ENCODE data around the gene GM2A. TPM values are rescaled to one million over a fixed set of nuclear protein-coding genes. Genes with fewer than 3 reads are reported as not detected.

Gene GM2A
- total RNA-seq, 4 donors from 2014 or later: 62.4 to 132 (median 89.7) TPM

DNA sequence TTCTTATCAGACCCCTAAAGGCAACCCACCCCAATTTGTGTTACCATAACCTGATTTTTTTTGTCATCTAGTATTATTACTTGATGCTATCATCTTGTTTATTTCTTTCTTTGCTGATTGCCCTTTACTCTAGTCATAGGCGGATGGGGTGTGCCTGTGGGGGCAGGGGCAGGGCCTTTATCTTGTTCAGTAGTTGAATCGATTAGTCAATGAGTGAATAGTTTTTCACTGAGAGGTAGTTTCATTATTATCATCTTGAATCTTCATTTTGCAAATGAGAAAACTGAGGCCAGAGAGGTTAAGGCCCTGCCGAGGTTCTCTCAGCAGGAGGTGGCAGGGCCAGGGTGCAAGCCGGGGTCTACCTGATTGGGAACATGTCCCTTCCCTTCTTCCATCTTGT, 9.4 kb upstream of the GM2A start:
- no peak for DNase-seq
- intact Hi-C loops (cut with DNase I): no loop called here

GRCh38 chr5:151244206-151244605, 8.8 kb upstream of the GM2A start:
- intact Hi-C loops (cut with DNase I): no loop called here
- Histone ChIP-seq H3K27me3 (no peaks in the 10 kb centered on the region), H3K4me1 (no peaks in the 10 kb centered on the region), H3K27ac (no peak overlapping the region), H3K9me3 (no peaks in the 10 kb centered on the region), H3K4me3 (no peak overlapping the region), H3K36me3 (no peaks in the 10 kb centered on the region)
- no peak for DNase-seq
- no peak for TF ChIP-seq POLR2A (IDR thresholded peaks at IDR 0.05)
- TF ChIP-seq CTCF (IDR thresholded peaks at IDR 0.05): no peak
- WGBS, 2 donors: 86 to 93% methylated on average over 3 of the region's 3 CpGs

More for the DNA sequence above, 9.4 kb upstream of the GM2A start:
- Histone ChIP-seq H3K36me3 (no peaks in the 10 kb centered on the region), H3K27ac (no peak overlapping the region), H3K4me1 (no peaks in the 10 kb centered on the region), H3K27me3 (no peaks in the 10 kb centered on the region), H3K9me3 (no peaks in the 10 kb centered on the region), H3K4me3 (no peak overlapping the region)
- 86 to 99% methylated on average over 4 of the region's 4 CpGs for WGBS, 2 donors
- TF ChIP-seq CTCF (IDR thresholded peaks at IDR 0.05): no peak
- TF ChIP-seq POLR2A (IDR thresholded peaks at IDR 0.05): no peak

GRCh38 chr5:151245680-151246219, 7.2 kb upstream of the GM2A start:
- Histone ChIP-seq H3K4me3 (no peak overlapping the region), H3K9me3 (no peaks in the 10 kb centered on the region), H3K27me3 (no peaks in the 10 kb centered on the region), H3K27ac (no peak overlapping the region), H3K36me3 (no peaks in the 10 kb centered on the region), H3K4me1 (no peaks in the 10 kb centered on the region)
- intact Hi-C loops (cut with DNase I): no loop called here
- no peak for DNase-seq
- TF ChIP-seq CTCF (IDR thresholded peaks at IDR 0.05) (no peak), POLR2A (IDR thresholded peaks at IDR 0.05) (no peak)
- 73 to 81% methylated on average over 4 of the region's 4 CpGs for WGBS, 2 donors

DNA sequence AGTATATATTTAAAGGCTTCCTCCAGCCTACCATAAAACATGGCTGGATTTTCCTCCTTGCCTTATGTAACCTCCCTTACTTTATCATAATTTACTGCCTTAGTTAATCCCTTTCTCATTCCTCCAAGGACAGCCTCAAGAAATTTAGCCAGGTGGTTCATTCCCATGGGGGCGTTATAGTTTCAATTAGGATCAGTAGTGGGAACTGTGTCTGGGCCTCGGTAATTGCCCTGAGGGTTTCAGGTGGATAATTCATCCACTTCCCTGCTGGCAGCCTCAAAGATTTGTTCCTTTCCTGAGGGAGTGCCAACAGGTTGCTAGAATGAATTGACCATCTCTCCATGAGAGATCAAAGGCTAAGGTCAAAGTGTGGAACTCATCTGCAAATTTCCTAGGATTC, 4.3 kb upstream of the GM2A start:
- Histone ChIP-seq H3K4me1 (peaks cover 3 to 17% (median 5%) of the 10 kb centered on the region in 3 donors), H3K9me3 (no peaks in the 10 kb centered on the region), H3K27ac (no peak overlapping the region), H3K27me3 (no peaks in the 10 kb centered on the region), H3K4me3 (no peak overlapping the region), H3K36me3 (no peaks in the 10 kb centered on the region)
- DNase-seq: no peak
- 48 to 69% methylated on average over 2 of the region's 2 CpGs for WGBS, 2 donors
- intact Hi-C loops (cut with DNase I): no loop called here
- TF ChIP-seq CTCF (IDR thresholded peaks at IDR 0.05) (no peak), POLR2A (IDR thresholded peaks at IDR 0.05) (no peak)

- 80 to 81% methylated on average over 5 of the region's 5 CpGs for WGBS, 2 donors
- H3K36me3 ChIP-seq: no peaks in the 10 kb centered on the region
- TF ChIP-seq CTCF (IDR thresholded peaks at IDR 0.05): no peak
- TF ChIP-seq POLR2A (IDR thresholded peaks at IDR 0.05): no peak
- H3K4me3 ChIP-seq: no peak overlapping the region
- no peak overlapping the region for H3K27ac ChIP-seq
- peaks cover 5 to 23% (median 10%) of the 10 kb centered on the region in 3 donors for H3K4me1 ChIP-seq
- no peaks in the 10 kb centered on the region for H3K27me3 ChIP-seq
- intact Hi-C loops (cut with DNase I): no loop called here
- H3K9me3 ChIP-seq: no peaks in the 10 kb centered on the region
- DNase-seq: no peak
Measured at GRCh38 chr5:151249281-151249680, 3.7 kb upstream of the GM2A start.

Measured in esophagus squamous epithelium (tissue), 5 donors.